ENCODE data around the gene DBT.

GRCh38 chr1:100219883-100220282 is 29.8 kb downstream of the DBT start:
- TF ChIP-seq FOXA1 (IDR thresholded peaks at IDR 0.05) (no peak), CTBP1 (IDR thresholded peaks at IDR 0.05; ENCODE audit: borderline replicate concordance) (no peak), SP1 (IDR thresholded peaks at IDR 0.05) (no peak), ZNF384 (IDR thresholded peaks at IDR 0.05) (no peak), ARNT (IDR thresholded peaks at IDR 0.05) (no peak), SUZ12 (IDR thresholded peaks at IDR 0.05) (no peak), ELF4 (IDR thresholded peaks at IDR 0.05) (no peak), NFRKB (IDR thresholded peaks at IDR 0.05) (no peak), BHLHE40 (IDR thresholded peaks at IDR 0.05; ENCODE audit: borderline replicate concordance) (no peak), FOXK2 (IDR thresholded peaks at IDR 0.05) (no peak), FOXM1 (IDR thresholded peaks at IDR 0.05; ENCODE audit: borderline replicate concordance) (no peak), HDGF (IDR thresholded peaks at IDR 0.05; ENCODE audit: borderline replicate concordance) (no peak)

Measured in HEK293T (cell line).